GM23248 (cell line): ENCODE measurements around the gene AAMP. TPM values are rescaled to one million over a fixed set of nuclear protein-coding genes. Genes with fewer than 3 reads are reported as not detected.

Source experiments
- DNase-seq: peaks from one replicate; pipeline ENCODE4 v3.0.0-alpha.2; 2015
- H2AFZ ChIP-seq: fragments of 200-600 bp; sonication (generic); 2 replicates; pipeline ENCODE4 v1.6.1; 2016; ENCODE audit warnings: antibody characterized with exemption
- H3F3A ChIP-seq: fragments of 200-600 bp; sonication (generic); 2 replicates; pipeline ENCODE4 v1.6.1; 2016; ENCODE audit warnings: mild to moderate bottlenecking, antibody characterized with exemption, mixed run types; ENCODE audit not compliant: insufficient read depth
- H3K27ac ChIP-seq: fragments of 200-600 bp; sonication (generic); 2 replicates; pipeline ENCODE4 v1.5.1; 2016; ENCODE audit warnings: mild to moderate bottlenecking
- H3K27me3 ChIP-seq: fragments of 200-600 bp; sonication (generic); replicated peaks from 2 replicates; pipeline ENCODE4 v1.6.1; 2016; ENCODE audit warnings: mild to moderate bottlenecking; ENCODE audit not compliant: insufficient read depth
- H3K36me3 ChIP-seq: fragments of 200-600 bp; sonication (generic); 2 replicates; pipeline ENCODE4 v1.6.1; 2016; ENCODE audit warnings: low read depth, mild to moderate bottlenecking
- H3K4me1 ChIP-seq: fragments of 200-600 bp; sonication (generic); 2 replicates; pipeline ENCODE4 v1.6.1; 2016; ENCODE audit warnings: mild to moderate bottlenecking; ENCODE audit not compliant: insufficient read depth
- H3K4me2 ChIP-seq: fragments of 200-600 bp; sonication (generic); one replicate; pipeline ENCODE4 v1.6.1; 2016; ENCODE audit warnings: mild to moderate bottlenecking; ENCODE audit not compliant: unreplicated experiment
- H3K4me3 ChIP-seq: fragments of 200-600 bp; sonication (generic); 2 replicates; pipeline ENCODE4 v1.5.1; 2016; ENCODE audit warnings: mild to moderate bottlenecking
- H3K79me2 ChIP-seq: fragments of 200-600 bp; sonication (generic); 2 replicates; pipeline ENCODE4 v1.6.1; 2016; ENCODE audit warnings: mild to moderate bottlenecking; ENCODE audit not compliant: insufficient read depth
- H3K9ac ChIP-seq: fragments of 200-600 bp; sonication (generic); 2 replicates; pipeline ENCODE4 v1.6.1; 2016; ENCODE audit warnings: mild to moderate bottlenecking
- H3K9me2 ChIP-seq: fragments of 200-600 bp; sonication (generic); 2 replicates; pipeline ENCODE4 v1.6.1; 2016; ENCODE audit warnings: mixed run types, mild to moderate bottlenecking, moderate library complexity; ENCODE audit not compliant: insufficient read depth
- H3K9me3 ChIP-seq: fragments of 200-600 bp; sonication (generic); one replicate; pipeline ENCODE4 v1.6.1; 2017; ENCODE audit warnings: low read depth
- H4K20me1 ChIP-seq: fragments of 200-600 bp; sonication (generic); 2 replicates; pipeline ENCODE4 v1.6.0; 2016; ENCODE audit not compliant: insufficient read depth
- EZH2 ChIP-seq: fragments of 200-600 bp; sonication (generic); IDR thresholded peaks from 2 replicates; pipeline ENCODE4 v1.6.1; 2018; ENCODE audit warnings: antibody characterized with exemption, mild to moderate bottlenecking; ENCODE audit not compliant: insufficient read depth, poor library complexity, severe bottlenecking
- EZH2phosphoT487 ChIP-seq: fragments of 200-600 bp; sonication (generic); IDR thresholded peaks from 2 replicates; pipeline ENCODE4 v1.6.1; 2018; ENCODE audit warnings: antibody characterized with exemption, moderate library complexity, mild to moderate bottlenecking, low read depth; ENCODE audit not compliant: insufficient read depth
- WGBS, 2 experiments: methylation state at CpG; one replicate each; pipeline ENCODE4 v1.1.6; 2015 to 2017; ENCODE audit warnings: low lambda C conversion rate in 2 of 2, low coverage in 1 of 2; ENCODE audit errors: missing lambda C conversion rate in 2 of 2; 5-methylcytosine and 5-hydroxymethylcytosine counted together
- in situ Hi-C: fragments of 300-500 bp; cut with MboI; formaldehyde crosslinking; loops from 2 replicates; pipeline ENCODE4 v1.15.0; 2020
- polyA plus RNA-seq: library from polyadenylated mRNA; unstranded; fragments of >200 nt; fragmentation: Nextera tagmentation; extraction: Ambion mirVana; gene quantifications from 2 replicates; pipeline ENCODE4 v1.2.1, GENCODE V29; 2016
- total RNA-seq: library from RNA; depleted of rRNA; stranded (reverse); fragments of >200 nt; shearing (Covaris generic); gene quantifications from 2 replicates; pipeline ENCODE4 v1.2.3, GENCODE V29; 2014

The AAMP gene
- total and polyA plus RNA-seq, 2 experiments from 2014 or later = 114 to 117 TPM

DNA sequence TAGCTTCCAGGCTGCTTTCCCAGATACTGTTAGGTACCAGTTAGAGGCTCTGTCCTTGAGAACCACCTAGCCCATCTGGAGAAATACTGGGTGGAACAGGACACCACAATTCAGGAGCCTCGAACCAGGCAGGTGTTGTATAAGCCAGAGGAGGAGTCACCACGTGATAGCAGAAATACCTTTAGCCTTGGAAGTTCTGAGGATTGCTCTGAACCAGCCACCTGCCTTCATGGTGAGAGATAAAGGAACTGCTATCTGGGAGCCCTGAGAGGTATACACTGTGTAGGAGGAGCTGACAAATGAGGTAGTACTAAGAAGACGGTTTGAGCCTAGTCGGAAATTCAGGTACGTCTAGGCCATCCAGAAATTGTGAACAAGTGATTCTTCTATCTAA is 16.7 kb downstream of the AAMP start:
- no peaks in the 10 kb centered on the region; the same call in 1 of the 2 replicates for H4K20me1 ChIP-seq
- H3K4me2 ChIP-seq = no peak overlapping the region
- in situ Hi-C loops = no loop called here
- H3K9me2 ChIP-seq = no peaks in the 10 kb centered on the region
- no peak for DNase-seq
- no peak for TF ChIP-seq EZH2phosphoT487
- TF ChIP-seq EZH2 = no peak
- no peaks in the 10 kb centered on the region for H3K27me3 ChIP-seq
- H3K27ac ChIP-seq = peak overlapping the region; percentile 49; the same call in 1 of the 2 replicates
- H3K79me2 ChIP-seq = peaks cover 30% of the 10 kb centered on the region; the same call in 1 of the 2 replicates
- H3K9me3 ChIP-seq = no peaks in the 10 kb centered on the region
- H3F3A ChIP-seq = peaks cover 96% of the 10 kb centered on the region
- H3K4me3 ChIP-seq = no peak overlapping the region
- H3K4me1 ChIP-seq = peaks cover 8% of the 10 kb centered on the region
- WGBS, 2 experiments = 86 to 93% methylated on average over 5 of the region's 5 CpGs
- peaks cover 73% of the 10 kb centered on the region for H3K36me3 ChIP-seq
- H2AFZ ChIP-seq = no peak overlapping the region
- no peak overlapping the region for H3K9ac ChIP-seq

- Histone ChIP-seq H3K4me3 (no peak overlapping the region), H3K9me2 (no peaks in the 10 kb centered on the region), H3K9me3 (no peaks in the 10 kb centered on the region), H3K27ac (peak overlapping the region; percentile 49), H3K79me2 (peaks cover 36% of the 10 kb centered on the region; the same call in 1 of the 2 replicates), H3K4me1 (peaks cover 7% of the 10 kb centered on the region; the same call in 1 of the 2 replicates), H2AFZ (no peak overlapping the region), H4K20me1 (no peaks in the 10 kb centered on the region; the same call in 1 of the 2 replicates), H3K9ac (peak overlapping the region; percentile 14; the same call in 1 of the 2 replicates), H3F3A (peaks cover 96% of the 10 kb centered on the region), H3K36me3 (peaks cover 79% of the 10 kb centered on the region), H3K27me3 (no peaks in the 10 kb centered on the region), H3K4me2 (no peak overlapping the region)
- TF ChIP-seq EZH2phosphoT487 (no peak), EZH2 (no peak)
- peak; percentile 71 for DNase-seq
- in situ Hi-C loops = no loop called here
- 53 to 71% methylated on average over 6 to 7 of the region's 7 CpGs for WGBS, 2 experiments
These were observed 17.3 kb downstream of the AAMP start for GRCh38 chr2:218252509-218253231.

DNA sequence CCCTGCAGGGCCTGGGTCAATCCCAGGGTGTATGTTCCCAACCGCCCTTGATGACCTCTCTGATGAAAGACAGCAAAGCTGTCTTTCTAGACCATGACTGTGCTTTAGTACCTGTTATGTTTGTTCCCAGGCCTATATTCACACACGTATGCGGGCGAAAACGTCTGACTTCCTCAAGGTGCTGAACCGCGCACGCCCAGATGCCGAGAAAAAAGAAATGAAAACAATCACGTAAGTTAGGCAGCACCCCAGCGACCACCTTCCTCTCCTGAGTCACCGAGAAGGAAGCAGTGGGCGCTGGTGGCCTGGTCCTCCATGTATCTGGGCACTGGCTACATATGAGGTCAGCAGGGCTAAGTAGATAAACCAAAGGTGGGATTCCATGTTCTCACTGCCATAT is 20.2 kb downstream of the AAMP start:
- H3K9me2 ChIP-seq = no peaks in the 10 kb centered on the region
- no peaks in the 10 kb centered on the region for H3K9me3 ChIP-seq
- H3K27ac ChIP-seq = no peak overlapping the region
- in situ Hi-C loops = no loop called here
- H4K20me1 ChIP-seq = no peaks in the 10 kb centered on the region; the same call in 1 of the 2 replicates
- no peak overlapping the region for H3K4me2 ChIP-seq
- H3K36me3 ChIP-seq = peaks cover 90% of the 10 kb centered on the region
- H3K4me1 ChIP-seq = peaks cover 7% of the 10 kb centered on the region; the same call in 1 of the 2 replicates
- no peak overlapping the region for H3K9ac ChIP-seq
- no peaks in the 10 kb centered on the region for H3K27me3 ChIP-seq
- H2AFZ ChIP-seq = no peak overlapping the region
- peaks cover 89% of the 10 kb centered on the region for H3F3A ChIP-seq
- DNase-seq = no peak
- TF ChIP-seq EZH2 (no peak), EZH2phosphoT487 (no peak)
- H3K79me2 ChIP-seq = peaks cover 63% of the 10 kb centered on the region
- no peak overlapping the region for H3K4me3 ChIP-seq
- WGBS, 2 experiments = 91 to 97% methylated on average over 13 of the region's 13 CpGs

GRCh38 chr2:218245214-218245613 is 24.7 kb downstream of the AAMP start:
- in situ Hi-C loops = no loop called here
- Histone ChIP-seq H3K4me1 (no peaks in the 10 kb centered on the region), H3K27ac (no peak overlapping the region), H2AFZ (no peak overlapping the region), H3K9me3 (no peaks in the 10 kb centered on the region), H3K9me2 (no peaks in the 10 kb centered on the region), H3K4me2 (no peak overlapping the region), H4K20me1 (no peaks in the 10 kb centered on the region), H3K4me3 (no peak overlapping the region), H3K9ac (no peak overlapping the region), H3K36me3 (peaks cover 98% of the 10 kb centered on the region), H3F3A (peaks cover 68% of the 10 kb centered on the region), H3K27me3 (no peaks in the 10 kb centered on the region), H3K79me2 (peaks cover 97% of the 10 kb centered on the region)
- no peak for TF ChIP-seq EZH2phosphoT487
- TF ChIP-seq EZH2 = no peak
- DNase-seq = no peak
- WGBS, 2 experiments = 87 to 88% methylated on average over 5 of the region's 5 CpGs
